Measurements from ENCODE around the gene ADCY1. TPM values are rescaled to one million over a fixed set of nuclear protein-coding genes. Genes with fewer than 3 reads are reported as not detected.

ADCY1 gene
- total and polyA plus RNA-seq, 2 donors (not counting 3 experiments of a cell fraction or from before 2014, with no cell fraction given) = 0.52 to 1.6 TPM

DNA sequence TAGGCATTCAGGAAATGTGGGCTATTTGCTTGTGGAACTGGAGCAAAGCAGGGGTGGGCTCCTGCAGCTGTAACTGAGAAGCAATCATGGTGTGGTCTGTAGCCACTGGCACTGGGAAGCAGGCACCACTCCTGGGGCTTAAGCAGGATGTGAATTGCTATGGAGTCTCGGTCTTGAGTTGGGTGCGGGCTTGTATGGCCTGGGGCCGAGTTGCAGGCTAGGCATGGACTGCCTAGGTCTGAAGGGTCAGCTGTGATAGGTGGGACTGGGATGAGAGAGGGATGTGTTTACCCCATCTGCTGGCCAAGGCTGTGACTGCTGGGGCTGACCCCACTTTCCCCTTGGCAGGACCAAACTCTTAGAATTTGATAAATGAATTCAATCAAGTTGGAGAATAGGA is 43.0 kb downstream of the ADCY1 start:
- CTCF ChIA-PET = no interaction called here
- intact Hi-C loops (cut with micrococcal nuclease) = no loop called here

More for the DNA sequence above, 43.0 kb downstream of the ADCY1 start:
- Histone ChIP-seq H3K9me1 (replicated peaks; ENCODE audit: control insufficient read depth, extremely low read depth, insufficient read depth, low read length) (no peaks in the 10 kb centered on the region), H3K9ac (replicated peaks; ENCODE audit: extremely low read depth, insufficient read depth, low read length) (no peak overlapping the region), H2AFZ (ENCODE audit: low read depth, low read length) (no peak overlapping the region), H3K4me3 (replicated peaks in 1 of 3; ENCODE audit: insufficient read depth in 1 of 3, low read depth in 1 of 3, low read length in 3 of 3) (no peak overlapping the region), H3K36me3 (ENCODE audit: control insufficient read depth in 2 of 2, extremely low read depth in 1 of 2, insufficient read depth in 2 of 2, low read length in 2 of 2) (no peaks in the 10 kb centered on the region), H3K4me2 (ENCODE audit: insufficient read depth, low read length) (no peak overlapping the region), H3K9me3 (replicated peaks; ENCODE audit: control insufficient read depth, insufficient read depth, low read length) (no peaks in the 10 kb centered on the region), H3K79me2 (ENCODE audit: control insufficient read depth, insufficient read depth, low read length) (no peaks in the 10 kb centered on the region), H3K27ac (ENCODE audit: insufficient read depth, low read depth, low read length) (no peak overlapping the region), H3K4me1 (ENCODE audit: control insufficient read depth, extremely low read depth, insufficient read depth, low read length) (no peaks in the 10 kb centered on the region), H4K20me1 (replicated peaks; ENCODE audit: control insufficient read depth, extremely low read depth, insufficient read depth, low read length) (no peaks in the 10 kb centered on the region), H3K27me3 (ENCODE audit: control insufficient read depth in 2 of 2, insufficient read depth in 2 of 2, low read length in 2 of 2) (no peaks in the 10 kb centered on the region)
- FAIRE-seq = no peak
- BruUV-seq (replicated peaks) = no TSS peak
- POLR2A ChIA-PET = no interaction called here
- no peak for DNase-seq (ENCODE audit: low read depth, low spot score)
- dilution Hi-C loops (cut with MboI; ENCODE audit: extremely low pct_ligation_motif_present, low sequenced_read_pairs) = no loop called here
- TF ChIP-seq JUN (IDR thresholded peaks at IDR 0.05; ENCODE audit: borderline replicate concordance, insufficient read depth, insufficient read length, low read depth) = no peak
- no peak for TF ChIP-seq CTCF (IDR thresholded peaks at IDR 0.05; ENCODE audit: extremely low read depth in 1 of 2, insufficient read depth in 1 of 2, low read depth in 1 of 2, low read length in 2 of 2)
- no peak for TF ChIP-seq POLR2A (IDR thresholded peaks at IDR 0.05; ENCODE audit: low read depth, low read length)
- no peak for TF ChIP-seq FOS (IDR thresholded peaks at IDR 0.05; ENCODE audit: borderline replicate concordance, insufficient read depth, low read length)
- no peak for TF ChIP-seq POLR2AphosphoS5 (IDR thresholded peaks at IDR 0.05; ENCODE audit: insufficient read depth, low read depth, low read length)
- TF ChIP-seq MAX (IDR thresholded peaks at IDR 0.05; ENCODE audit: insufficient read depth, insufficient read length) = no peak
- TF ChIP-seq MYC (IDR thresholded peaks at IDR 0.05; ENCODE audit: low read depth, low read length) = no peak
- TF ChIP-seq EZH2 (IDR thresholded peaks at IDR 0.05; ENCODE audit: borderline replicate concordance, low read depth, low read length, severe bottlenecking) = no peak
- no peak for TF ChIP-seq GATA2 (IDR thresholded peaks at IDR 0.05; ENCODE audit: insufficient read depth, insufficient read length, low read depth, low read length)

Data from endothelial cell of umbilical vein (primary cell).